NCI-H2196 treated with DMSO at 0.1 percent for 48 hours (cell line): ENCODE measurements around the gene EXOC7.
A peak's percentile ranks its signal among the peaks of the same experiment; 100 is the strongest.
"Not testable (repeated sequence)": the region's sequence is repeated elsewhere in the genome, so short reads cannot be mapped to it uniquely, and the experiment has no call there.

Experiments
- DNase-seq: peaks from one replicate; lab custom pipeline; 2025; ENCODE audit not compliant: unreplicated experiment; lab: John Stamatoyannopoulos, UW

EXOC7 gene

DNA sequence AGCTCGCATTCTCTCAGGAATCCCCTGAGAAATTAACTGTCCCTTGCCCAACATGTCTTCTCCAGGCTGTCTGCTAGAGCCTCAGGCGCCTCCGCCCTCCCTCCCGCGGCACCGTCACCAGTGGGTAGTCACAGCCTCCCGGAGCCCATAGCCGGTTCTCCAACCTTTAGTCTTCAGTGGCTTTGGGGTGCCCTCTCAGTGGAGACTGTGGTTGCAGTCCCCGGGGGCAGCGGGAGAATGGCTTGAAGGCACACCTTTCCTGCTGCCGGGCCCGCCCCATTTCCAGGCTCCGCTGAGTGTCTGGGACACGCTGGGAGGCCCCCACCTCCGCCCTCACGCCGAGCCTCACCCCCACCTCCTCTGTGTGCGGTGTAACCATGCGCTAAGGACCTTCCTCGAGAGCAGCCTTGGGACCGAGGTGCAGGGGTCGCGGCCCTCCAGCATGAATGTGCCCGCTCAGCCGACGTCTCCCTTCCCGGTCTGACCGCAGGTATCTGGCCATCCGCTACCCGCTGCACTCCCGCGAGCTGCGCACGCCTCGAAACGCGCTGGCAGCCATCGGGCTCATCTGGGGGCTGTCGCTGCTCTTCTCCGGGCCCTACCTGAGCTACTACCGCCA lies 27.3 kb downstream of the EXOC7 start:
- no peak for DNase-seq

DNA sequence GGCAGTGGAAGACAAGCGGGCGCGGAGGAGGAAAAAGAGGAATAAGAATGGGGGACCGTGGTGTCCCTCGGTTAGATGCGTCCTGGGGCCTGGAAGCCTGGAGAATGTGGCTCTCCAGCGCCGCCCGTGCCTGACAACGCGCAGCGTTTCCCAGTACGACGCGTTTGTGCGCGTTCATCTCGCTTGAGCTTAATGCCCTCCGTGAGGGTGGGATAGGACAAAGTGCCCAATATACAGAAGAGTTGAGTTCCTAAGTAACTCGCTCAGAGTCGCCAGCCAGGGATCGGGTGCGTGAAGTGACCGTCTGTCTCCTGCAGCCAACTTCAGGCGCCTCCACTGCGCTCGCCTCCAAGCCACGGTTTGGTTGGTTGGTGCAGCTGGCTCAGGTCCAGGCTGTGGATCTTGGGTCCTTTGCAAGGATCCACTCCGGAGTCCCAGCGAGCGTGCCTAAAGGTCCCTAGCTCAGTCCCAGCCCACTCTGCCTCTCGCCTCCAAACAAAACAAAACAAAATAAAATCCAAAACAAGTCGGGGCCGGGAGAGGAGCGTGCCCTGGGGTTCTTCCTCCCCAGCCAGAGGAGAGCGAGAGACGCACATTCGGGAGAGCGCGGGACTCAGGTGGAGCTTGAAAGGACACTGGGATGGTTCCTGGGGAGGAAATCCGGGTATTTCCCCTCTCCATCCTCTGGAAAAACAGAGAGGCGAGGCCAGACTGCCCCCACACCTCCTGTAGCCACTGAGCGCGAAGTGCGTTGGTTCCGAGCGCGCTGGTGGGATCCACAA lies 28.0 kb downstream of the EXOC7 start:
- no peak for DNase-seq

DNA sequence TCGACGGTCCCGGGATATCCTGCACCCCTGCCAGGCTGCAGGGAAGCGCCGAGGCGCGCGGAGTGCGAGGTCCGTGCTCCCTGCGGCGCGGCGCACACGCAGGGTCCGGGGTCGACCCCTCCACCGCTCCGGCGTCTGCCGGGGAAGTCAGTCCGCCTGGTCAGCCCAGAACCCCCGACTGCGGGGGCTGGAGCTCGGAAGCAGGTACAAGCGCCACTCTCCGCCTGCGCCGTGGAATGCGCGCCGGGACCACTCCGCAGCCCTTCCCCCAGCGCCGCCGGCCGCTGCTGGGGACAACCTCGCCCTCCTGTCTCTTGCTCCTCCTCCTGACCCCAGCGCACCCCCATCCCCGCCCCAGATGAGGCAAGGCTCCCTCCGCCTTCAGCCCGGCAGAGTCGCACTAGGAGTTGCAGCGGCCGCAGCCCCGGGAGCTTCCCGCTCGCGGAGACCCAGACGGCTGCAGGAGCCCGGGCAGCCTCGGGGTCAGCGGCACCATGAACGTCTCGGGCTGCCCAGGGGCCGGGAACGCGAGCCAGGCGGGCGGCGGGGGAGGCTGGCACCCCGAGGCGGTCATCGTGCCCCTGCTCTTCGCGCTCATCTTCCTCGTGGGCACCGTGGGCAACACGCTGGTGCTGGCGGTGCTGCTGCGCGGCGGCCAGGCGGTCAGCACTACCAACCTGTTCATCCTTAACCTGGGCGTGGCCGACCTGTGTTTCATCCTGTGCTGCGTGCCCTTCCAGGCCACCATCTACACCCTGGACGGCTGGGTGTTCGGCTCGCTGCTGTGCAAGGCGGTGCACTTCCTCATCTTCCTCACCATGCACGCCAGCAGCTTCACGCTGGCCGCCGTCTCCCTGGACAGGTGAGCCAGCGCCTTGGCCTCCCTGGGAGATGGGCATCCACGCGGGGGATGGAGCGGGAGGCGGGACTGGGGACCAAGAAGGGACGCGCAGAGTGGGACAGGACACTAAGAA lies 28.9 kb downstream of the EXOC7 start, which contains the start of gene GALR2:
TSS of gene GALR2 (plus strand) at position 392 of the 974 bp plus-strand sequence. CDS start at position 495, 103 bp downstream.
- DNase-seq, result no peak

DNA sequence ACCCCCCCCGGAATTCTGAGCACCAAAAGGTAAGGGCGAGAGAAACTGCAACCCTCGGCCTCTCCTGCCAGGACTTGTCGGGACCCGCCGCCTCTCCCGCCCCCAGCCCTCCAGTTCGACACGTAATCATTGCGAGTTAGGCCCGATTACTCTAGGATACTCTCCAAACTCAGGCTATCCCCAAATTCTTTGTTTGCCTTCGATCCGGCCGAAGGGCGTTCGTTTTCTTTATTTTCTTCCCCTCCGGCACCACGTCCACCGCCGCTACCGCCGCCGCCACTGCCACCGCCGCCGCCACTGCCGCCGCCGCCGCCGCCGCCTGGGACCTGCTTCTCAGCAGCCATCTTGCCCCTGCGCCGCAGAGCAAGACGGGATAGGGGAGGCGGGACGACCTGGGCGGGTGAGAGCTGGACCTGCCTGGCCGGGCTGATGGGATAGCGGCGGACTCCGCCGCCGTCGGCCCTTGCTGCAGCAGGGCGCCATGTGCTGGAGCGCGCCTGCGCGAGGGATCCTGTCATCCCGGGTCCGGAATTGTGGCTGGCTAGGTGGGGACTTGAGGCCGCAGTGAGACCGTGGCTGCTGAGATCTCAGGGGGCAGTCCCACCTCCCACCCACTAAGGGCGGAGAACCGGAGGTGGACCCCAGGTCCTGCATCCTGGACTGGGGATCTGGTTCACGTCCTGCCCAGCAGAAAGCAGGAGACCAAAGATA lies 31.3 kb downstream of the EXOC7 start, which contains the start of gene SRP68:
TSS of gene SRP68 (minus strand) at position 370 of the 711 bp plus-strand sequence. CDS start at position 344, 26 bp downstream.
- DNase-seq, result peak; percentile 94

DNA sequence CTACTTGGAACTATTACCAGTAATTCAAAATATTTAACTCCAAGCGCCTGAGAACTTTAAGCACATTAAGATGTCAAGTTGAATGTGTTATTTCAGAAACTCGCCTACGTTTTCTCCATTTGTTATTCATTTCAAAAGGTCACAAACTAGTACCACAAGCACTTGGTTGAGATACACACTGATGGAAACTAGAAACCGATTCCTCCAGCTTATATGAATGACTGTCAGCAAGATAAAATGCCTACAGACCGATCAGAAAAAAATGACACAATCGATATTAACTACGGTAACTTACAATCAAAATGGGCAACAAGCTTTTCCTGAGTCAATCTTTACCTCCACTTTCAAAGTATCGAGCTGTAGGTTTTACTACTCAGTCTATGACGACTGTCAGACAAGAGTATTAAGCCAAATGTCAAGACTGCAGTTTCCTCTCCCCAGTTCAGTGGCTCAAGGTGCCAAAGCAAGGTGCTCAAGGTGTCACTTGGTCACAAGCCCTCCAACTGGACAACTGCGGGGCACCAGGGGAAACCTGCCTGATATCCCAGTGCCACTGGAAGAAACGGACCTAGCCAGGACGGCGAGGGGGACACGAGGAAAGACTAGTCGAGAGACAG lies 31.9 kb downstream of the EXOC7 start:
- no peak for DNase-seq

DNA sequence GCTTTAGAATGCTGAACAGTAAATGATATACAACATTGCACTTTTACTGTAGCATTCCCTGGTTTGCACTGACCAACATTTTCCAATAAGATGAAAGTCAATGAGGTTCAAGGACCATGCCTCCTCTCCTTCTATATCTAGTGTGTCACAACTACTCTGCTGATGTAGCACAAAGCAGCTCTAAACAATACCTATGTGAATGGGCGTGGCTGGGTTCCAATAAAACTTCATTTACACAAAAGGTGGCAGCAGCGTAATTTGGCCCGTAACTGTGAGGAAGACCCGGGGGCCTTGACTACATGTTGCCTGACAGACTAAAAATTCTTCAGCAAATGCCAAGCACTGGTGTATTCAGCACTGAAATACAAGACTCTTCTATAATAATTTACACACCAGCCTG lies 37.8 kb downstream of the EXOC7 start:
- no peak for DNase-seq

DNA sequence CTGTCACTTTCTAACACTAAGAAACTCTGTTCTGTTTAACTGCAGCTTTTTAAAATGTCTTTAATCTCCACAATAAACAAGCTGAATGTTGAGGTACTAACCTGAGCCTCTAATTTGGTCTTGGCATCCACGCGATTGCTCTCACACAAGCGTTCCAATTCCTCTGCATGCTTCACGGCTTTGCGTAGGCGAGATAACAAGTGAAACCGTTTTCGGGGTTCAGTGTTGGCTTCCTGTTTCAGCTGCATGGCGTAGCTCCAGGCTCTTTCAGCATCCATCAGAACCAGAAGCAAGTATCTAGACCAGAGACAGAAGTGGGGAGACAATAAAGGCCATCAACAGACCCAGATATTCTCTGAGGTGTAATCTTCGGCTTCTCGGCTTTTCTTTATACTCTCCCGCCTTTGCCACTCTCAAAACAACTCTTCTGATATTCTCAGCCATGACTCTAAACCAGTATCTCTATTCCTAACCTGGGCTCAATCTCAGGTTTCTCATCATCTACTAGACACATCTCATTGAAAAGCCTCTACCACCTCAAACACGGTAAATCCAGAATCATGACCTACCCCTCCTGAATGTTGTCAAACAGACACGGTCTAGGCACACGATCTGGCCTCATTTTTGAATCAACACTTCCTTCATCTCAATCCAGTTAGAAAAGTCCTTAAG lies 39.6 kb downstream of the EXOC7 start:
- DNase-seq, result no peak

DNA sequence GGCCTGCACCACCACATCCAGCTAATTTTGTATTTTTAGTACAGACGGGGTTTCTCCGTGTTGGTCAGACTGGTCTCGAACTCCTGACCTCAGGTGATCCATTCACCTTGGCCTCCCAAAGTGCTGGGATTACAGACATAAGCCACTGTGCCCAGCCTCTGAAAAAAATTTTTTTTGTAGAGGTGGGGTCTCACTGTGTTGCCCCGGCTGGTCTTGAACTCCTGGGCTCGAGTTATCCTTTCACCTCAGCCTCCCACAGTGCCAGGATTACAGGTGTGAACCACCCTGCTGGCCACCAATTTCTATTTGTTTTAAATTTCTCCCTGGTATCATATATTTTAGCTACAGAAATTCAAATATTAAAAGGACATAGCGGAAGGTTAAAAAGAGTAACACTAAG lies 45.3 kb downstream of the EXOC7 start:
- not testable (repeated sequence) for DNase-seq

DNA sequence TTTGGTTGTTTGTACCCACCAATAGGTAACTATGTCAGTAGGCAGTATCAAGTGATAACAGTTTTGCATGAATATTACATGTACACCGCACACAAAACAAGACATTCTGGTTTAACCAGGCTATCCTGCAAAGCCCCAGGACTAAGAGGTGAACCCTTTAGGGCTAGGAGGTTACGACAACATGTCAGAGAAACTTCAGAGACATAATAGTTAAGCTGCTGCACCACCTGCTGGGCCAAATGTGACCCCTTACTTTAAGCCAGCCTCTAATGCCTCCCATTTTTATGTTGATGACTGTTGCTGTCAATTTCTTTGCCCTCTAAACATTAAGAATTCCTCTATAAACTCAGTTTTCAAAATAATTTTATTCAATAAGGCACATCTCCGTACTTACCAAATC lies 46.7 kb downstream of the EXOC7 start:
- no peak for DNase-seq

DNA sequence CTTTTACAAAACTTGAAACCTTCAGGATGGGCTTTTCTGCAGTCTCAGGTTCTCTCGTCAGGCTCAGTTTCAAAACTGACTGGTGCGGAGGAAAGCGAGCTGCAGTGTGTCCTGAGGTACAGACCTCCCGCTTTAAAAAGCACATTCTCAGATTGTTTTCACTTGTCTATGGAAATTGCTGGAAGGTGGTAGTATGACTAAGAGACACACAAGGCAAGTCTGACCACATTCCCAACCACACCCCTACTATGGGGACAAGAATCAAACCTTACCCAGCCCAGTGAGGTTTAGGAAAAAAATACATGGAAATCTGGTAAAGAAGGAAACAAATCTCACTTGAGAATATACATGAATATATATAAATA lies 49.5 kb downstream of the EXOC7 start:
- no peak for DNase-seq

DNA sequence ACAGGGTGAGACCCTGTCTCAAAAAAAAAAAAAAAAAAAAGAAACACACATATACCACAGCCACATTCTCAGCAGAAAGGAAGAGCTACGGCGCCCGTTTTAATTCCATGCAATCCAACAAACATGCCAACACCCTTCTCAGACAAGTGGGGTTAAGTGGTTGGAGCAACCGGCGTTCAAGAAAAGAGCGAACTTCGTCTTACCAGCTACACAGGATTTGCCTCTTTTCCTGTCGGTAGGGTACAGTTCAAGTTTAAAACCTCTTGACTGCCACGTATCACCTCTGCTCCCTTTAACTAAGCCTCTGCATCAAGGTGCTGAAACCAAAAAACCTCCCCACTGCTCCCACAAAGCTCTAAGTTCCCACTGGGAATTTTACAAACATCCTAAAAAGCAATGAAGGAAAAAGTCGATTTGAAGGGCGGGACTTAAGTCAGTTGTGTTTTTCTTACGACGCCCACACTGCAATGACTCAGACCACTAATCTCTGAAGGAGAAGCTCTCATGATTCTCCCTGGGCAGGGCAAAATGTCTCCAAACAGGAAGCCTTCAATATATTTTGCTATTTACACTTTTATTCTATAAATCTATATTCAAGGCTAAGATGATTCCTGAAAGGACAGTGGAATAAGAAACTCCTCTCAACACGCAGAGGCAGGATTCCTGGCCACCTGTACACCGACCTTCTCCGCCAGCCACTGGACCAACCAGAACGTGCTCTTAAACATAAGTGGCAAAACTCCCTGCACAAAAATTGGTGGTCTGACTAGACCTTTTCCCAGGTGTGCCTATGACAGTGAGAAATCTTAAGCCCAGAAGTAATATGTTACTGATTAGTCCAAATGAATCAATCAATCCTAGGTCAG lies 50.1 kb downstream of the EXOC7 start:
- DNase-seq, result no peak

DNA sequence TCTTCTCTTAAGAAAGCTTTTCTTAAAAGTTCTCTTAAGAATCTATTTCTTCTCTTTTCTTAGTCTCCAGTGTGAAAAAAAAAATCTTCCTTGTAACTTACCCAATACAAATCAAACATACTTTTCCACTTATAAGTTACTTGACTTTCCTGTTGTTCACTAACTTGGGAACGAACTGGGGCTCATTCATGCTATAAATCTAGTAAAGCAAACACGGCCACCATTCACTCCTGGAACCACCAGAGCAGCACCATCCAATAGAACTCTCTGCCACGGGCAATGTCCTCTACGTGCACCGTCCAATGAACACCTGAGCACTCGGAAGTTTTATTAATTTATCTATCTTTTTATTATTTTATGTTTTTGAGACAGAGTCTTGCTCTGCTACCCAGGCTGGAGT lies 52.0 kb downstream of the EXOC7 start:
- no peak for DNase-seq

DNA sequence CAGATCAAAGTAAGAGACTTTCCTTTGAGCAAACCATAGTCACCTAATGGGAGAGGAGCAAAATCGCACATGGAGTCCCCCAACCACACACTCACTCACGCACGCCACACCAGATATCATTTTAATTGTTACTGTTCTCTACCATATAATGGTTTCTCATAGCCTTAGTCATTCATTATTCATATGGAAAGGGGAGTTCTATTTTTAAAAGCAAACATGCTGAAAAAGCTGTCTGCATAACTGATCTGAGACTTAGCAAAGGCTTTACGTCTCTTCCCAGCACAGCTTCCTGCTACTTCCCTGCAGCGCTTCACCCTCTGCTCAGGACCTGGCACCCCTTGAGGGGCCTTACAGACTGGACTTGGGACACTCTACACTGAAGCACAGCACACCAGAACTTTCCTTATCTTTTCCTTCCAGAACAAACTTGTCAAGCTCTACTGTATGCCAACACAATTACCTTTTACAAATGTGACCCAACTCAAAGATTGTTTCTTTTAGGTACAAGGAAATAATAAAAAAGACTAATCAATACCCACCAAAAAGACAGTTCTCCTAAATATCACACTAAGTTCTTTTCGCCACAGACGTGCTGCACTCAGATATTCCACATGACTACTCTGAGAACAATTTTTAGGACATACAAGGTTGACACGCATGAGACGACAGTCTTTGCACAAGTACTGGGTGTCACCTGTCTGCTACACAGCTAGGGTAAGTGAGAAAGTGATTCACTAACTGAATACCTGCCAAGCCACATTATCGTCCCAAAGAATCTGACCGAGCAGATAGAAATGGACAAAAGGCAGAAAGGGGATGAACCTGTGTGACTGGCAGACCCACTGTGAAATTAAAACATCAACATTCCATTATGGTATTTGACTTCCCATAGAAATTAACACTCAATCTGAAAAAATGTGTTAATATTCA lies 52.8 kb downstream of the EXOC7 start:
- DNase-seq, result no peak

DNA sequence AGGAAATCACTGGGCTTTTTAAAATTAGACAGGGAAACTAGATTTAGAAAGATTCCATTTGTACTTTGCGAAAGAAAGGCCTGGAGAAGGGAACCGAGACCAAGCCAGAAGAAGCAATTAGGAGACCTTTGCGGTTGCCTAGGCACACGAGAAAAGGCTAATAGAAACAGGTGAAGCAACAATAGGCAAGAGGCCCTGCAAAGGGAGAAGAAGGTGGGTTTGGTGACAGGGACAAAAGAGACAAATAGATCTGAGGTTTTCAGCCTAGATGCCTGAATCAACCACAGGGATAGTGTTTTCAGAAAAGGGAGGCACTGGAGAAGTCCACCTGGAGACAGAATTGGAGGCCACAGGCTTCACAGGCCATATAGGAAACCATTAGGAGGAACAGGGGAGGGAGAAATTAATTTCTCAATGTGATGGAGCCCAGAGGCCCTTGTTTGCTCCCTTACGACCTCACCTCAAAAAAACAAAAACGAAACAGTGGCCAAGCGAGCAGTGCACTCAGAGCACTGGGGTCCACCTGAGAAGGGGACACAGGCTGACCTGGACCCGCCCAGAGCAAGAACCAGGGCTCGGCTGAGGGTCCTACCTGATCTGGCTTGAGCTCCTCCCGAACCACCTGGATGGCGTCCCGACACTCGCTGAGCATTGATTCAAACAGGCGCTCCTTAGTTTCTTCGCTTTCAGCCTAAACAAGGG lies 53.6 kb downstream of the EXOC7 start:
- no peak for DNase-seq

DNA sequence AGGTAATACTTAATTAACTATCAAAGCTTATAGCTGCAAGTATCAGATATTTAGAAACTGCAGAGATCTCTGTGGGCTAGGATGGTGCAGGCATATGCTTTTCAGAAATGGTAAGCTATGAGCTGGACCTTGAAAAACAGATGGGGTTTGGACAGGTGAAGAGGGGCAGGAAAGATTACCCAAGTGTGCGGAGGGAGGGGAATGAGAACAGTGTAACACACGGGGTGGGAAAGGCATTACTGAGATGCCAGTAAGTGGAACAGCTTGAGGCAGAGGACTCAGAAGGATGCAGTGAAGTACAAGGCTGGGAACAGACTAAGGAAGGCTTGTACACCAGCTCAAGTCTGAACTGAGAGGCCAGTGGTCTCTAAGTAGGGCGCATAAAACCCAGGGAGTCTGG lies 54.3 kb downstream of the EXOC7 start:
- DNase-seq, result no peak

DNA sequence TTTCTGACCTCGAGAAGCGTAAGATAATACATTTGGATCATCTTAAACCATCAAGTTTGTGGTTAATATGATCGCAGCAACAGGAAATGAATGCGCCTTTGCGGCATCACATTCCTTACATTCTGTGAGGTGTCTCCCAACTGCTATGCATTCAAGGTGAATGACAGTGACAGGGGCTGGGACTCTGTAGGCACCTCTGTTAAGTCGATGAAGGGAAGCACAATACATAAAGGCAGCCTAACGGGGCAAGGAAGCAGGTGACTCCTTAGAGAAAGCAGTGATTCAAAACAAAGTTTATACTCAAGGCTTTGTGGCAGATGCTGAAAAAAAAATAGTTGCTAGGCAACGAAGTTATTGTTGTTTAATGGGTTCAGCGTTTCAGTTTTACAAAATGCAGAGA lies 54.9 kb downstream of the EXOC7 start:
- no peak for DNase-seq

DNA sequence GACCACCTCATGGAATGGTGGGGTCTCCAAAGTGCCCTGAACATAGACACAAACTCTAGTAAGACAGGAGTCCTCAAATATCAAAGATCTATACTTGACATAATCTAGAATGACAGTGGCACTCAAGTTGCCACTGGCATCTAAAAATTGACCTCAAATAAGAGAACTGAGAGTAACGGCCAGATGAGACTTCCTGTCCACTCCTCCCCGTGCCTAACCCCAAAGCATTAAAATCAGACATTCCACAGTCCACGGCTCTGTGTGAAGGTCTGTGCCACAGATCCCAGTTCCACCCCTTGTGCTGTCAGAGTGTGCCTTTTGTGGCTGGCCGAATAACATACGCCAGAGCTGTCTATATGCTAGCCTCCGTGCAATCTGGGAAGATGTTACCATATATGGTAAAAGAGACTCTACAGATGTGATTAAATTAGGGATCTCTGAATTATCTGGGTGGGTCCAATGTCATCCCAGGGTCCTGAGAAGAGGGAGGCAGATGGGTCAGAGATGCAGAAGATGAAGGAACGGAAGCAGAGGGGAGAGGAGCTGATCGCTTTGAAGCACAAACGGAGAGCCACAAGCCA lies 55.5 kb downstream of the EXOC7 start:
- DNase-seq, result no peak
